Osteoblast (primary cell): ENCODE results near the gene RAD51B. TPM values are rescaled to one million over a fixed set of nuclear protein-coding genes. Genes with fewer than 3 reads are reported as not detected.
"Not testable (repeated sequence)": the region's sequence is repeated elsewhere in the genome, so short reads cannot be mapped to it uniquely, and the experiment has no call there.

Source experiments
- DNase-seq: peaks from one replicate; pipeline ENCODE4 v3.0.0; 2011; ENCODE audit warnings: low spot score, mixed read lengths; ENCODE audit not compliant: insufficient read length; ENCODE audit errors: missing footprints
- H2AFZ ChIP-seq: 2 replicates; pipeline ENCODE4 v1.6.0; 2011; ENCODE audit warnings: mild to moderate bottlenecking, low read length
- H3K27ac ChIP-seq: 2 replicates; pipeline ENCODE4 v1.5.1; 2011; ENCODE audit warnings: mild to moderate bottlenecking, low read depth, low read length, moderate library complexity
- H3K27me3 ChIP-seq: 2 replicates; pipeline ENCODE4 v1.6.0; 2012; ENCODE audit warnings: mild to moderate bottlenecking, control low read depth, inconsistent platforms, low read length, moderate library complexity; ENCODE audit not compliant: insufficient read depth
- H3K36me3 ChIP-seq: 2 replicates; pipeline ENCODE4 v1.5.1; 2011; ENCODE audit warnings: mild to moderate bottlenecking, low read length, control low read depth, moderate library complexity; ENCODE audit not compliant: insufficient read depth
- H3K4me1 ChIP-seq: 2 replicates; pipeline ENCODE4 v1.5.1; 2011; ENCODE audit warnings: mild to moderate bottlenecking, low read length, control low read depth, moderate library complexity; ENCODE audit not compliant: insufficient read depth
- H3K4me2 ChIP-seq: 2 replicates; pipeline ENCODE4 v1.6.0; 2011; ENCODE audit warnings: mild to moderate bottlenecking, low read length; ENCODE audit not compliant: insufficient read depth
- H3K4me3 ChIP-seq: fragments of 200-600 bp; sonication (generic); 3 replicates; pipeline ENCODE4 v1.5.1; 2012; ENCODE audit warnings: mild to moderate bottlenecking, low read length, inconsistent platforms; ENCODE audit not compliant: insufficient read depth
- H3K79me2 ChIP-seq: 2 replicates; pipeline ENCODE4 v1.6.0; 2012; ENCODE audit warnings: mild to moderate bottlenecking, low read length, control low read depth, inconsistent platforms; ENCODE audit not compliant: insufficient read depth
- H3K9me3 ChIP-seq: 2 replicates; pipeline ENCODE4 v1.5.1; 2011; ENCODE audit warnings: low read depth, low read length, control low read depth
- H4K20me1 ChIP-seq: 2 replicates; pipeline ENCODE4 v1.6.0; 2012; ENCODE audit warnings: mild to moderate bottlenecking, low read length, control low read depth; ENCODE audit not compliant: insufficient read depth
- total RNA-seq: library from RNA; depleted of rRNA; stranded (reverse); fragments of >200 nt; gene quantifications from 2 replicates; pipeline ENCODE4 v1.2.3, GENCODE V29; 2012
- TF ChIP-seq, protein P1 (sequence below): IDR thresholded peaks from 2 replicates; pipeline ENCODE4 v1.5.1; 2011; ENCODE audit warnings: mild to moderate bottlenecking, low read depth, low read length, moderate library complexity; ENCODE audit errors: extremely low read depth

The RAD51B gene
- total RNA-seq, 1 donor, result 13.8 TPM

DNA sequence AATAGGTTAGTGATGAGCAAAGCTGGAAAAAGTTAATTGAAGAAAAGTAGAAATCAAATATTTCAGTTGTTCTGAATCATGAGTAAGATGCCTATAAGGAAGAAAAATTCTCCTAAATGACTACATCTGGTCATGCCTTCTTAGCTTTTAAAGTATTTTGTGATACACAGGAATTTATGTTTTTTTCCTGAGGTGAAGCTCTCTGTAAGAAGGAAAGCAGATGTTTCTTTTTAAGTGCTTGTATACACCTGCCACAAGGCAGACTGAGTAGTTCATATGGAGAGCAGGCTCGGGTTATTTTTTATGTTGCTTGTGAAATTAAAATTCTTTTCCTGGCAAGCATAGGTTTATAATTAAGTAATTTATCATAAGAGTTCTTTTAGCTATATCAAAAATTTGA, 275.2 kb downstream of the RAD51B start:
- H2AFZ ChIP-seq, result no peak overlapping the region
- no peaks in the 10 kb centered on the region for H3K4me1 ChIP-seq
- DNase-seq, result no peak
- no peaks in the 10 kb centered on the region for H3K9me3 ChIP-seq
- H3K27ac ChIP-seq, result no peak overlapping the region
- H3K36me3 ChIP-seq, result no peaks in the 10 kb centered on the region
- no peaks in the 10 kb centered on the region for H3K79me2 ChIP-seq
- no peaks in the 10 kb centered on the region for H4K20me1 ChIP-seq
- TF ChIP-seq, protein P1, sequence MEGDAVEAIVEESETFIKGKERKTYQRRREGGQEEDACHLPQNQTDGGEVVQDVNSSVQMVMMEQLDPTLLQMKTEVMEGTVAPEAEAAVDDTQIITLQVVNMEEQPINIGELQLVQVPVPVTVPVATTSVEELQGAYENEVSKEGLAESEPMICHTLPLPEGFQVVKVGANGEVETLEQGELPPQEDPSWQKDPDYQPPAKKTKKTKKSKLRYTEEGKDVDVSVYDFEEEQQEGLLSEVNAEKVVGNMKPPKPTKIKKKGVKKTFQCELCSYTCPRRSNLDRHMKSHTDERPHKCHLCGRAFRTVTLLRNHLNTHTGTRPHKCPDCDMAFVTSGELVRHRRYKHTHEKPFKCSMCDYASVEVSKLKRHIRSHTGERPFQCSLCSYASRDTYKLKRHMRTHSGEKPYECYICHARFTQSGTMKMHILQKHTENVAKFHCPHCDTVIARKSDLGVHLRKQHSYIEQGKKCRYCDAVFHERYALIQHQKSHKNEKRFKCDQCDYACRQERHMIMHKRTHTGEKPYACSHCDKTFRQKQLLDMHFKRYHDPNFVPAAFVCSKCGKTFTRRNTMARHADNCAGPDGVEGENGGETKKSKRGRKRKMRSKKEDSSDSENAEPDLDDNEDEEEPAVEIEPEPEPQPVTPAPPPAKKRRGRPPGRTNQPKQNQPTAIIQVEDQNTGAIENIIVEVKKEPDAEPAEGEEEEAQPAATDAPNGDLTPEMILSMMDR, result no peak
- no peaks in the 10 kb centered on the region for H3K27me3 ChIP-seq
- no peak overlapping the region for H3K4me2 ChIP-seq
- no peak overlapping the region for H3K4me3 ChIP-seq

DNA sequence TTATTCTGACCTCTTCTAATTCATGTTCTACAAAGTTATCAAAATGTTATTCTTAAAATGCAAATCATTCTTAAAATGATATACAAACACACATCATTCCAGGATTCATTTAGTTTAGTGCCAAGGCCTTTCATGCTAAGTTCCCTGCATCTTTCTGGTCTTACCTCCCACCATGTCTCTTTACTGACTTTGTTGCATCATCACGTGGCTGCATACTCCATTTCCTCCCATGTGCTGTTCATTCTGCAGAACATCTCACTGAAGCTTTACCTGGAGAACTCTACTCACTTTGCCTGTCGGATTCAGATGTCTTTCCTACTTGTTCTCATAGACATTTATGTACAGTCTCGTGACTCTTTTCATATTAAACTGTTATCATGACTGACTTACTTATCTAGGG, 278.1 kb downstream of the RAD51B start:
- Histone ChIP-seq H3K36me3 (no peaks in the 10 kb centered on the region), H3K27ac (no peak overlapping the region), H3K79me2 (no peaks in the 10 kb centered on the region), H4K20me1 (no peaks in the 10 kb centered on the region), H2AFZ (no peak overlapping the region), H3K4me1 (no peaks in the 10 kb centered on the region), H3K27me3 (no peaks in the 10 kb centered on the region), H3K4me2 (no peak overlapping the region), H3K4me3 (no peak overlapping the region), H3K9me3 (peaks cover 10% of the 10 kb centered on the region)
- TF ChIP-seq, protein P1, result no peak
- DNase-seq, result no peak

DNA sequence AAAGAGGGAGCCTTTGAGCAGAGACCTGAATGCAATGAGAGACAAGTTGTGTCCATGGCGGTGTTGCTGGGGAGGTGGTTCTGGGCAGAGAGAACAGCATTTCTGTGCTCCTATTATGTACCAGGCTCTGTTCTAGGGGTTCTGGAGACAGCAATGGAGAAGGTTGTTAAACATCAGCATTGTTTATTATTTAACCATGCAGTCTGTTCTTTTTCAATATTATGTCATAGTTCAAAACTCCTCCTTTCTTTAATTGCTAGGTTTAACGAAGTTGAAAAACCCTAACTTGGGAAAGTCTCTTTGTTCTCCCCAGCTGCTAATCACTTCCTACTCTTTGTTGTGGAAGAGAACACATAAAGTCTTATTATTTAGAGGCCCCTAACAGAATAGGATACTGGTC, 279.3 kb downstream of the RAD51B start:
- H2AFZ ChIP-seq, result no peak overlapping the region
- H3K4me1 ChIP-seq, result peaks cover 2% of the 10 kb centered on the region
- no peaks in the 10 kb centered on the region for H3K79me2 ChIP-seq
- H4K20me1 ChIP-seq, result no peaks in the 10 kb centered on the region
- no peaks in the 10 kb centered on the region for H3K27me3 ChIP-seq
- peaks cover 10% of the 10 kb centered on the region for H3K9me3 ChIP-seq
- H3K4me2 ChIP-seq, result no peak overlapping the region
- no peaks in the 10 kb centered on the region for H3K36me3 ChIP-seq
- H3K27ac ChIP-seq, result no peak overlapping the region
- H3K4me3 ChIP-seq, result no peak overlapping the region
- TF ChIP-seq, protein P1, result no peak
- no peak for DNase-seq

DNA sequence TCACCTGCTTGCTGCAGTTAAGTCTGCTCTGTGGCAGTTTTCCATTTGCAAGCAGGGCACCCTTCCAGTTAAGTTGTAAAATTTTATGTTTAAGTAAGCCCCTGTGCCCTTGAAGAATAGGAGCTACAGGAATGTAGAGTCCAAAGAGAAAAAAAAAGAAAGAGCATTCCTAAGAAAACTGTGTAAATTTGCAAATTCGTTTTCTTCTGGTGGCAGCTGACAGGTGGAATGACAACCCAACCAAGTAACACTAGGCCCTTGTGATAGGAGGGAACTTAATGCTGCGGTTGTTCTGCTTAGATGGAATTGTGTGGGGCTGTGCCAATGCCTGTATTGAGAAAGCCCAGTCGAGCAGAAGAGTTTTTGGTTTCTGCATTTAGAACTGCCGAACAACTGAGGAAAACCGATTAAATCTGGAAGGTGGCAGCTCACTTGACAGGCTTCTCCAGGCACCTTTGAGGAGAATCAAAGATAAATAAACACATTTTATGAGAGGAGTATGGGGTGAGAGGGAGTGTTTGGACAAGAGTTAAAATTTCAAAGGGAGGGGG, 280.0 kb downstream of the RAD51B start:
- Histone ChIP-seq H3K36me3 (no peaks in the 10 kb centered on the region), H3K4me2 (no peak overlapping the region), H3K27ac (no peak overlapping the region), H3K79me2 (no peaks in the 10 kb centered on the region), H3K27me3 (no peaks in the 10 kb centered on the region), H4K20me1 (no peaks in the 10 kb centered on the region), H3K4me3 (no peak overlapping the region), H2AFZ (no peak overlapping the region), H3K9me3 (peaks cover 10% of the 10 kb centered on the region), H3K4me1 (peaks cover 8% of the 10 kb centered on the region)
- TF ChIP-seq, protein P1, result no peak
- DNase-seq, result no peak

DNA sequence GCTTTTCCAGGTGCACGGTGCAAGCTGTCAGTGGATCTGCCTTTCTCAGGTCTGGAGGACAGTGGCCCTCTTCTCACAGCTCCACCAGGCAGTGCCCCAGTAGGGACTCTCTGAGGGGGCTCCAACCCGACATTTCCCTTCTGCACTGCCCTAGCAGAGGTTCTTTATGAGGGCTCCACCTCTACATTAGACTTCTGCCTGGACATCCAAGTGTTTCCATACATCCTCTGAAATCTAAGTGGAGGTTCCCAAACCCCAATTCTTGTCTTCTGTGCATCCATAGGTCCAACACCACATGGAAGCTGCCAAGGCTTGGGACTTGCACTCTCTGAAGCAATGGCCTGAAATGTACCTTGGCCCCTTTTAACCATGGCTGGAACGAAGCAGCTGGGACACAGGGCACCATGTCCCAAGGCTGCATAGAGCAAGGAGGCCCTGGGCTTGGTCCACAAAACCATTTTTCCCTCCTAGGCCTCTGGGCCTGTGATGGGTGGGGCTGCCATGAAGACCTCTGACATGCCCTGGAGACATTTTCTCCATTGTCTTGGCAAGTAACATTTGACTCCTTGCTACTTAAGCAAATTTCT, 282.2 kb downstream of the RAD51B start:
- not testable (repeated sequence) for H3K4me2 ChIP-seq, H3K4me3 ChIP-seq, DNase-seq, H3K27me3 ChIP-seq, H3K79me2 ChIP-seq, H2AFZ ChIP-seq, H3K36me3 ChIP-seq, H3K27ac ChIP-seq, H4K20me1 ChIP-seq
- Histone ChIP-seq H3K9me3 (peaks cover 10% of the 10 kb centered on the region), H3K4me1 (peaks cover 14% of the 10 kb centered on the region)
